Measurements from ENCODE around the gene ARPC1B.

- no peak for TF ChIP-seq POLR2A (IDR thresholded peaks at IDR 0.05)
- TF ChIP-seq CTCF (IDR thresholded peaks at IDR 0.05), result no peak
These were observed 34.7 kb downstream of the ARPC1B start for GRCh38 chr7:99409192-99409572.
